ENCODE results near the gene F5. TPM values are rescaled to one million over a fixed set of nuclear protein-coding genes. Genes with fewer than 3 reads are reported as not detected.
A peak's percentile ranks its signal among the peaks of the same experiment; 100 is the strongest.

Gene F5
- total and polyA plus RNA-seq, 2 of the 13 experiments (the other 11 are each of a cell fraction or from before 2014, with no cell fraction given) = 38.3 to 64.0 TPM

- TF ChIP-seq SIX1 (CRISPR knock-in tag; IDR thresholded peaks at IDR 0.05; ENCODE audit: borderline replicate concordance) = peak; percentile 24; the same call in 1 of the 2 replicates
- peak; percentile 84 for TF ChIP-seq SAP130 (CRISPR knock-in tag; IDR thresholded peaks at IDR 0.05; ENCODE audit: low read depth)
- TF ChIP-seq THAP11 (CRISPR knock-in tag; IDR thresholded peaks at IDR 0.05) = peak; percentile 38; the same call in 1 of the 2 replicates
- 0 out of 2 replicates have a peak, but pooled peaks have one; percentile 28 for TF ChIP-seq MEIS1 (CRISPR knock-in tag; IDR thresholded peaks at IDR 0.05; ENCODE audit: borderline replicate concordance)
- TF ChIP-seq HBP1 (CRISPR knock-in tag; IDR thresholded peaks at IDR 0.05; ENCODE audit: low read depth) = peak; percentile 76; the same call in 1 of the 2 replicates
- 0 out of 2 replicates have a peak, but pooled peaks have one; percentile 16 for TF ChIP-seq ZNF230 (CRISPR knock-in tag; IDR thresholded peaks at IDR 0.05)
- TF ChIP-seq DPF2 (CRISPR knock-in tag; IDR thresholded peaks at IDR 0.05; ENCODE audit: borderline replicate concordance, low read depth) = peak; percentile 65; the same call in 1 of the 2 replicates
- no peak for TF ChIP-seq ISX (CRISPR knock-in tag; conservative IDR thresholded peaks at IDR 0.05)
- TF ChIP-seq ZNF326 (CRISPR knock-in tag; IDR thresholded peaks at IDR 0.05; ENCODE audit: borderline replicate concordance) = no peak
- TF ChIP-seq MAZ (IDR thresholded peaks at IDR 0.05; ENCODE audit: borderline replicate concordance, low read depth, low read length) = peak; percentile 39; the same call in 1 of the 2 replicates
- TF ChIP-seq MAZ (CRISPR knock-in tag; IDR thresholded peaks at IDR 0.05; ENCODE audit: low read depth) = no peak; the same call in 1 of the 2 replicates
- TF ChIP-seq KAT8 (CRISPR knock-in tag; IDR thresholded peaks at IDR 0.05) = peak; percentile 54
- TF ChIP-seq FLYWCH1 (CRISPR knock-in tag; IDR thresholded peaks at IDR 0.05) = peak; percentile 61; the same call in 1 of the 2 replicates
- 0 out of 2 replicates have a peak, but pooled peaks have one; percentile 16 for TF ChIP-seq IRF9 (CRISPR knock-in tag; IDR thresholded peaks at IDR 0.05; ENCODE audit: borderline replicate concordance)
- no peak for TF ChIP-seq ZNF75D (CRISPR knock-in tag; IDR thresholded peaks at IDR 0.05; ENCODE audit: borderline replicate concordance)
- TF ChIP-seq ZNF781 (CRISPR knock-in tag; IDR thresholded peaks at IDR 0.05; ENCODE audit: borderline replicate concordance, not compliant biosample characterization) = no peak
- peak; percentile 73 for TF ChIP-seq TBL1XR1 (IDR thresholded peaks at IDR 0.05; ENCODE audit: borderline replicate concordance, low read length, partially characterized antibody)
- 0 out of 2 replicates have a peak, but pooled peaks have one; percentile 46 for TF ChIP-seq MYPOP (CRISPR knock-in tag; IDR thresholded peaks at IDR 0.05)
- TF ChIP-seq ZMYM4 (CRISPR knock-in tag; IDR thresholded peaks at IDR 0.05) = no peak
- peak; percentile 93 for TF ChIP-seq HNF4A (CRISPR knock-in tag; IDR thresholded peaks at IDR 0.05)
Measured at GRCh38 chr1:169484683-169485430, 101.4 kb downstream of the F5 start (continued).

All from HepG2 (cell line).